HG03045 (cell line): ENCODE measurements around the gene RXRB.
"Not testable (repeated sequence)": the region's sequence is repeated elsewhere in the genome, so short reads cannot be mapped to it uniquely, and the experiment has no call there.

Source experiments
- ATAC-seq: cut with Tn5 transposase; IDR thresholded peaks from one replicate; pipeline ENCODE4 v1.9.1; 2021; ENCODE audit warnings: mild to moderate bottlenecking, moderate library complexity; ENCODE audit not compliant: unreplicated experiment

RXRB gene

DNA sequence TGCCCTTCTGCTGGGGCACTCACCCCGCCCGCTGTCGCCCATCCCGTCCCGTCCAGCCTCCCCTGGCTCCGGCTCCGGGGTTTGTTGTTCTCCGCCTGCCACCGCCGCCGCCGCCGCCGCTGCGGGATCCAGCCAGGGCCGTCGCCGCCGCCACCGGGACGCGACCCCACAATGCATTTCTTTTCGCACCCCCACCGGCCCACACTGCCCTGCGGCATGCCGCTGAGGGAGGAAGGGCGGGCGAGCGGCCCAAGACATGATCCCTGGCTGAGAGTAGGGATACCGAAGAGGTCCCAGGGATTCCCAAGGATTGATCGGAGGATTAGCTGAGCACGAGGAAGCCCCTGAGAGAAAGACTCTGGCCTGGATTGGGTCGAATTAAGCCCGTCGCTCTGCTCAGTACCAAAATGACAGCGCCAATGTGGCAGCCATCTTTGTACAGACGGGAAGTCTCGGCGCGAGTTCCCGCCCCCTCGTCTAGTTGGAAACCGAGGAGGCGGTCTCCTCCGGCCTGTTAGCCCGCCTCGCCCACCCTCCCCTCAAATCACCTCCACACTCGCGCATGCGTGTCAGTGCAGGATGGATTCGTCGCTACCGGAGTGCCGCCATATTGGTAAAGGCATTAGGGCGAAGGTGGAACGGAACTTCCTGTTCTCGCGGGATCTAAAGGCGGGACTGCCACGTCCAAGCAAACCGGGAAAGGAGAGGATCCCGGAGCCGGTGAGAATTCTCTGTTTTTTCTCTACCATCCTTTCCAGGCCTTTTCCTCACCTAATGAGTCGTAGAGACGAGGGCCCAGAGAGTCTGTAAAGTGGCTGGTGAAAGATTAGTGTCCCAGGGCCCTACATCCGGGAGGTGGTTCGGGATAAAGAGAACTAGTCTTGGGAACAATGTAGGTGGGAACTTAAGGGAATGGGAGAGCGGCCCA is at the start of gene RXRB, which contains the start of gene SLC39A7:
RXRB (minus strand) TSS at position 447 of the 928 bp plus-strand sequence; CDS start at position 258, 189 bp downstream.
SLC39A7 (plus strand) TSS at position 649 of the 928 bp plus-strand sequence. CDS start 379 bp downstream, outside the sequence.
- ATAC-seq: peak; percentile 50

DNA sequence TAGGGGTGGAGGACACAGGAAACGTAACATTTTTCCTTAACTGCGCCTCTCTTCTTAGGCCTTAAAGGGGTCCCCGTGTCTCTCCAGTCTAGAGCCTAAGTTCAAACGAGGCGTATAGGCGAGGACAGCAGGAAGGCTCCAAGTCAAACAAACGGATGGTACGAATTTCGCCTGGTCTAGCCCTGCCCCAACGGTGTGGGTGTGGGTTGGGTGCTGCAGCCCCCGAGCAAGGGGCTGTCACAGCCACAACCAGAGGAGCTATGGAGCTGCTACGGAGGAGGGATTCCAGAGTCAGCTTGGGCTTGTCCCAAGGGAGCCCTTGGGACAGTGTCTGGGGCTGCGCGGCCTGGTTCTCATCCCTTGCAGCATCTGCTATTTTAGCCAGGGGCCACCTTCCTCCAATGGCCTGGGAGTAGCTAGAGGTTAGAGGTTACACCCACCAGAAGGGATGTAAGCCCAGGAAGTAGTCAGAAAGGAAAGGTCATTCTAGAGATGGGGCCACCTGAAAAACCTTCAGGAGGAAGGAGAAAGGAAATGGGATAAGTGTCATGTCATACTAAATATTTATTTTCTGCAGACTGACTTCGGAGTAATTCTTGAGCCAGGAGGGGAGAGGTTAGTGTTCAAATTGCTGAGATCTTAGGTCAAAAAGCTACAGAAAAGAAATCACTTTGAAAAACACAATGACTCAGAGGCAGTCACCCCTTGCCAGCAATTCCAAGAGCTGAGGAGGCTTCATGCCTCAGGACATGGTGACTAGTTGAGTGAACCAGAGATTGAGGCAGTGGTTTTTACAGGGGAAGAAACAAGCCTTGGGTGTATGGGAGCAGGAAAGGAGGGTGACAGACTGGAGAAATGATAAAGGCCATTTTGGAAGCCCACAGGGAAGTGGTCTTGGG is 49.5 kb upstream of the RXRB start:
- ATAC-seq: no peak

DNA sequence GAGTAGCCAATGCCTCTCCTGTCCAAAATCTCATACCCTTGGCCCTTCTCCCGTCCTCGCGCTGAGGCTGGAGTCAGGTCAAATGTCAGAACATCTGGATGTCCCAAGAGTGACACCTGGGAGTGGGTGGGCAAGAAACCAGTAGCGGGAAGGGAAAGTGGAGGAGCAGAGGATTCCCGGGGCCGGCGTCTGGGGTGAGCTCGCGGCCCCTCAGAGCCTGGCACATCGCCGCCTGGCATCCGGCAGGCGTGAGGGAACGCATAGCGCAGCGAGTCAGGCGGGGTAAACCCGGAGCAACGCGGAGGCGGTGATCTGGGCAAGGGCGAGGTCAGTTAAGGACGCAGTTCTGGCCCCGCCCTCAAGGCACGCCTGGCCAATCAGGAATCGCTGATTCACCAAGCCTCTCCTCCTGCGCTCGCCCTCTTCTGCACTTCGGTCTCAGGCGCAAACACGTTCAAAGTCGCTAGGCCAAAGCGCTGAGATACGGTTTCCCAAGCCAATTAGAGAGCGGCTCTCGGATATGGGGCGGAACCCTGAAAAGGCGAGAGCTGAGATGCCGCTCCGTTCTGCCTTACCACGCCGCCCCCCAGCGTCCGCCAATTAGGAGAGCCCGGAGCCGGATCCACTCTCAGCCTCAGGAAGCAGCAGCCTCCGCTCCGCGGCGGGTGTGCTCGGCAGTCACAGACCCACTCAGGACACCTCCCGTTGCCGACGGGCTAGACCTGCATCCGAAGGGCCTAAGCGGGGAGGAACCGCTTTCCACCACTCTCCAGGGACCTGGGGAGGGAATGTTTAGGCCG is 48.7 kb upstream of the RXRB start:
- peak; percentile 90 for ATAC-seq

DNA sequence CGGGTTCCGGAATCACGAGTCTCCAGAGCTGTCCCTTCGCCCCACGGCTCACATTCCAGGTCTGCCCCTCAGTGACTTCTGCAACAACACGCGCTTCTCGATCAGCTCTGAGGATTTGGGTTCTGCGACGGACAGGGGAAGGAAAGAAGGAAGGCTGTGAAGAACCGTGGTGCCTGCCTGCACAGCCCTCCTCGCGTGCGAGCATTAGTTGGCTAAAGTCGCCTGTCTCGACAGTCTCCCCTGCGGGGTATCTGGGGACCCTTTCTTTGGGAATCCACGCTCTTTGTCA is 48.1 kb upstream of the RXRB start:
- ATAC-seq: peak; percentile 14

DNA sequence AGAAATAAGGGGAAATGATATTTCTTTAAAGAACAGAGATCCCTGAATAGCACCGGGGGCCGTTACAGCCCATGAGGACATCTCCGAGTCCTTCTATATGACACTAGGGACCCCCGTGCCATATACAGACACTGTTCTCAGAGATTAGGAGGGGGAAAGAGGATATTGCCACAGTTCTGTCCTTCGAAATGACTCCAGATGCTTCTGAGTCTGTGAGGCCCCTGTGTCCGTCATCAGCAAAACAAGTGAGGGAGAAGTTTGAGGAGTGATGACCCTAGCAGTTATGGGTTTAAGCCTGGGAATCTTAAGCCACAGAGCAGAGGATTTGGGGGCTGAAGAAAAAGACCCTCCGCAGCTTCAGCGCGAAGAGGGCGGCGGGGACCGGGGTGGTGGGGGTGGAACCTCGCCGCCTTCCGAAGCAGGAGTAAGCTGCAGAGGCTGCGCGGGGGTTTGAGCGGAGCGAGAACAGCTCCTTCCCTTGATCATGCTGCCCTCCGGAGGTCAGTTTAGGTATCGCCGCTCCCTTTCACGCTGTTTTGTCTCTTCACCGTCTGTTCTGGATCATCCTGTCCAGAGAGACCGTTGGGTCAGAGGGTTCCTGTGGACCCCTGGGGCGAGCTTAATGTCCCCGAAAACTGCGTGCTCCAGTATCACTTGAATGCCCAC is 47.6 kb upstream of the RXRB start:
- ATAC-seq: peak; percentile 39

DNA sequence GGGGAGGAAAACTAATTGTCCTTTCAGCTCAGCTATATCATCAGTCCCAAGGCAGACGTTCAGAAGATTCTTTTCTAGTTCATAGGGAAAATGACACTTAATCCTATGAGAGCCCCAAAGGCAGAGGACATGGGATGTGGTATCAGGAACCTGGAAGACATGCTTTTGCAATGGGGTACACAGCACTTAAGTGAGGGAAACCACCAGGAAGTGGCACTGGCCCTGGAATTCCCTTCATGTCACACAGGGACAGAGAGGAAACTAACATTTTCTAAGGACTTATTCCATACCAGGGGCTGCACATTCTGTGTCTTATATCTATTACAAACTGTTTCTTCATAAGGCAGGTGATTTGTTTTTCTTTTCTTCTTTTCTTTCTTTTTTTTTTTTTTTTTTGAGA is 43.0 kb upstream of the RXRB start:
- no peak for ATAC-seq

DNA sequence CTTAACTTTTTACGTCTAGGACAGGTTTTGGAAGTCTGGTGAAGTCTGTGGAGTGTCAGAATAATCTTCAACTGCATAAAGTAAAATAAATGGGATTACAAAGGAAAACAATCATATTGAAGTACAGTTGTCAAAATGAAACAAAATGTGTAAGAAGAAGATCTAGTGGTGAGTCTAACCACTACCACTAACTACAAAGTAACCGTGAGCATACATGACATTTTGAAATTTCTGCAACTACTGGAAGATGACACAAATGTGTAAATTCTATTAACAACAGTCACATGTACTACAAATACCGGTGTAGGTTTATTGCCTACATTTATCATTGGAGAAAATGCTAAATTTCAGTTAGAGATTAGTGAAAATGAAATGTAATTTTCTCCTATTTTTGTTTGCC is 41.5 kb upstream of the RXRB start:
- ATAC-seq: no peak

DNA sequence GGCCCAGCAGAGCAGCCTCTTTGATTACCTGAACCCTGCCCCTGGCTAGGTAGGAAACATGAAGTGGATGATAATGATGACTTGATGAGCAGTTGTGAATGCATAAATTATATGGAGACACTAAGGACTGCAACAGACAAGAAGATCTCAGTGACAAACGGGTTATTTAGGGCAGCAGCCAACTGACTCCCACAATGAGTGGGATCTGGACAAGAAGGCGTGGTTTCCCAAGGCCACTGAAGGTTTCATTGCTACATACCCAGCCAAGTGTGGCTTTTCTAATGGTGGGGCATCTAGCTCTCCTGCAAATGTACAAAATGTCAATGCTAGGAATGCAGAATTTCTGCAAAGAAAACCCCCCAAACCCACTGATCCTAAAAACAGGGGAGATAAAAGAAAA is 37.3 kb upstream of the RXRB start:
- ATAC-seq: no peak

DNA sequence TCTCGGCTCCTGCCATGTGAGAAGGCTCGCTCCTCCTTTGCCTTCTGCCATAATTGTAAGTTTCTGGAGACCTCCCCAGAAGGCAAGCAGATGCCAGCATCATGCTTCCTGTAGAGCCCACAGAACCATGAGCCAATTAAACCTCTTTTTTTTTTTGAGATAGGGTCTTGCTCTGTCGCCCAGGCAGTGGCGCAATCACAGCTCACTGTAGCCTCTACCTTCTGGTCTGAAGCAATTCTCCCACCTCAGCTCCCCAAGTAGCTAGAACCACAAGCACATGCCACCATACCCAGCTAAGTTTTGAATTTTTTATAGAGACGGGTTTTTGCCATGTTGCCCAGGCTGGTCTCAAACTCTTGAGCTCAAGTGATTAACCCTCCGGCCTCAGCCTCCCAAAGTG is 36.4 kb upstream of the RXRB start:
- ATAC-seq: no peak

DNA sequence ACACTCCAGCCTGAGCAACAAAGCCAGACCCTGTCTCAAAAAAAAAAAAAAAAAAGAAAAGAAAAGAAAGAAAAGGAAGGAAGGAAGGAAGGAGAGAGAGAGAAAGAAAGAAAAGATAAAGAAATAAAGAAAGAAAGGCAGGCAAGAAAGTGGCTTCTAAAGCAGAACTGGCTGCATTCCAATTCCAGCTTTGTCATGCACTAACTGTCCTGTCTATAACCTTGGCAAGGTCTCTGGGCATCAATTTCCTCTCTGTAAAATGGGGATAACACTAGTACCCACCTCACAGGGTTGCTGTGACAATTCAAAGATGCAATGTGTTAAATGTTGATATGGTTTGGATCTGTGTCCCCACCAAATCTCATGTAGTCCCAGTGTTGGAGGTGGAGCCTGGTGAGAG is 35.9 kb upstream of the RXRB start:
- ATAC-seq: no peak

DNA sequence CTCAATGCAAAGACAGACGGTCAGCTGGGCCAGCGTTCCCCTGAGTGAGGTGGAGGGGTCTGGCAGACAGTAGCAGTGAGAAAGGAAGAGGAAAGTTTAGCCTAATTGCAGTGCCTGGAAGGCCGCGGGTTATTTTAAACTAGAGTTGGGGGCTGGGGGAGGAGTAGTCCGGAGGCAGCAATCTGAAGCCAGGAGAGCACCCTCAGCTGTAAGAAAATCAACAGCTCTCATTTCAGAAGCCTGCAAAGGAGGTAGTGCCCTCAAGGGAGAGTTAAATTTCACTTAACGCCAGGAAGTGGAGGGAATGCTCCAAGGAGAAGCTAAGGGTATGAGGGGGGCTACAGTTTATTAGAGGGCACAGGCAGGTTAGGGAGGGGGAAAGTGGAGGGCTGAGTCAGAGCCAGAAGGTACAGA is 34.8 kb upstream of the RXRB start:
- no peak for ATAC-seq

DNA sequence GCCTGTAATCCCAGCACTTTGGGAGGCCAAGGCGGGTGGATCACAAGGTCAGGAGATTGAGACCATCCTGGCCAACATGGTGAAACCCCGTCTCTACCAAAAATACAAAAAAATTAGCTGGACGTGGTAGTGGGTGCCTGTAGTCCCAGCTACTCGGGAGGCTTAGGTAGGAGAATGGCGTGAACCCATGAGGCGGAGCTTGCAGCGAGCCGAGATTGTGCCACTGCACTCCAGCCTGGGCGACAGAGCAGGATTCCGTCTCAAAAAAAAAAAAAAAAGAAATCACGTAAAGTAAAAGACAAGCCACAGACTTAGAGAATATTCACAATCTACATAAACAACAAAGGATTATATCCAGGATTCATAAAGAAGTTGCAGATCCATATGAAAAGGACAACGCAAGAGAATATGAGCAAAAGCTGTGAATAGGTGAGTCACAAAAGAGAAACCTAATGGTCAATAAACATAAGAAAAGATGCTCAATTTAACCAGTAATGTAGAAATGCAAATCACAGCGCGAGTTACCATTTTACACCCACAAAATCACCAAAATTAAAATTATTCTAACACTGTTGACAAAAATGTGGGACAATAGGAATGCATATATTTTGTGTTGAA is 26.1 kb upstream of the RXRB start:
- ATAC-seq: not testable (repeated sequence)

DNA sequence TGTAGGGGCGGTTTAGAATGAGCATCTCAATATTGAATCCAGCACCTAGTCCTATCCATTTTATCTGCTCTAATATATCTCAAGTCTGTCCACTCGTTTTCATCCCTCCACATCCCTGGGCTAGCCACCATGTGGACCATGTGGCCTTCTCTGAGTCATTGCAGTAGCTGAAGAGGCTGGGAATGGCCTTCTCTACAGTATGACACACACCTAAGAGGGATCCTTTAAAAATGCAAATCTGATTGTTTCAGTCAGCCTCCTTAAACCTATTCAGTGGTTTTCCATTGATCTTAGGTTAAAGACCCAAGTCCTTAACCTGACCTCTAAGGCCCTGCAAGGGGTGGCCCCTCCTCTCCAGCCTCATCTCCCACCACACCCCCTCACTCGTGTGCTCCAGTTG is 17.2 kb upstream of the RXRB start:
- no peak for ATAC-seq

DNA sequence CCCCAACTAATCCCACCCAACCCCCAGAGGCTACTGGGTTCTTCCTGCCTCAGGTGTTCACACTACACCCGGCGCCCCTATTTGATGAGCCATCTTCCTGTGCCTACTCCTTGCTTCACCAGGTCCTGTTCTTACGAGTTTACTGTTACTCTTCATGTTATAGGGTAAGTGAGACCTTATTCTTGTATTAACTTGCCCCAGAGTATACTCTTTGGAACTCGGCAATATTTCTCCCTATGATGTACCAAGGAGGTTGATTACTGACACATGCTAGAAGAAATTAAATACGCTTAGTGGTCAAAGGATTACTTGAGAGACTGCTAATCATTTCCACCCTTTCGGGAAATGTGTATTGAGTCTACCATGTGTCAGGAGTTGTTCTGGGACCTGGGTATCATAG is 16.8 kb upstream of the RXRB start:
- ATAC-seq: no peak

DNA sequence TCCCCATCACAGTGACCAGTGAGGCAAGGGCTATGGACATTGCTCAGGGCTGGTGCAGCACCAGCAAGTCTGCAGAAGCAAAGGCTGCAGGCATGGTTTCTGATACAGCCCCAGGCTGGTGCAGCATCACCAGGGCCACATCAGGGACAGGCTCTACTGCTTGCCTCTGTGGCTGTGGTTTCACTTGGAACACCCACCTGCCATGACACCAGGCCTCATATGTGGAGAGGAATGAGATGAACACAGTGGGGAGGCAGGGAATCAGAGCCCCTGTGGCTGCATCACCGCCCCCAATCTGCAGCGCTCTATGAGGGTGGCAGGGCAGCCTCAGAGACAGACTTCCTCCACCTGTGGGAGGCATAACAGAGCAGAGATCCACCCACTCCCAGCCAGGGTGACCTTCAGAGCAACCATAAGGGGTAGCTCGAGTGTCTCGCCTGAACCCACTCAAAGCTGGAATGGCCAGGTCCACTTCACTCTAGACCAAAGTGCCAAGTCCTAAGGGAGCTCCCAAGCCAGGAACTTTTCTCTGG is 15.7 kb upstream of the RXRB start:
- no peak for ATAC-seq

DNA sequence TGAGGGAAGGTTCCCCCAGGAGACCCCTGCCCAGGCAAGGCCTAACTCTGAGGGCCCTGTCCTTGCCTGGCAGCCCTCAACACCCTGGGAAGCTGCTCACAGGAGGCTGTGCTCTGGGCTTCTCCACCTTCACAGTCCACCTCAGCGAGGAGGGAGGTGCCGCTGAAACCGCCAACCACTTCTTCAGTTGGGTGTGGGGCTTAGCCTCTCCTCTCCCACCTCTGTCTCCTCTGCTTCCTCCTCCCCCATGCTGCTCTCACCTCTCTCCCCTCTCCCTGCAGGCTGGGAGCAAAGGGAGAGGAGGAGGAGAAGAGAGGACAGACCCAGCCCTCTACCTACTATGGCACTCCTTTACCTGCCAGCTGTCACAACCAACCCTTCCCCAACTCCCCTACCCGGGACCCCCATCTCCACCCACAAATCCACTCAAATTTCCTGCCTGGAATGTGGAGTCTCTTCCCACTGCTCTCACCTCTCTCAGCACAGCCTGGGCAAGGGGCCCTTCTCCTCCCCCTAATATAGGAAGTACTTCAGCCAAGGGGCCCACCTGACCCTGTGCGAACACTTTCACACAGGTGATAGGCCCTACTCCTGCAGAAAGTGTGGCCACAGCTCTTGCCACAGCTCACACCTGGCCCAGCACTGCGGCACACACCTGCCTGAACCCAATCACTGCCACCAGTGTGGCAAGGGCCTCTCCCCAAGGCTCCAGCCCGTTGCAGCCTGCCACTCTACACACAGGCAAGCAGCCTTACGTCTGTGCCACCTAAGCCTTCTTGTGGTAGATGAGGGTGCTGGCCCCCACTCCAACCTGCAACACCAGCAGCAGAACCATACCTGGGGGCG is 15.0 kb upstream of the RXRB start:
- no peak for ATAC-seq

DNA sequence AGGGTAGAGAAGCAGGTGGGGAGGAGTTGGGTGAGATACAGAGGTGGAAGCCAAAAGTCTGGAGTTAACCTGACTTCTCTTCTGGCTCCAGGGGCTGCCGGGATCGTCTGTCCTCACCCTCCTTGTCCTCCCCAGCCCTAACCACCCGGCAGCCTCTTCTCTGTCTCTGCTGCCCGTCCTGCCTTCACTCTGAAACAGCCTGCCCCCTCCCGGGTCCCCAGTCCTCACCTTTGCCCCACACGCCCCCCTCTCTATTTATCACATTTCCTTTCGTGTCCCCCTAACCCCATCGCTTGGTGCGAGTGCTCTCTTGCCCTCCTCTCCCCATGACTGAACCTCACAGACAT is 13.5 kb upstream of the RXRB start:
- no peak for ATAC-seq

DNA sequence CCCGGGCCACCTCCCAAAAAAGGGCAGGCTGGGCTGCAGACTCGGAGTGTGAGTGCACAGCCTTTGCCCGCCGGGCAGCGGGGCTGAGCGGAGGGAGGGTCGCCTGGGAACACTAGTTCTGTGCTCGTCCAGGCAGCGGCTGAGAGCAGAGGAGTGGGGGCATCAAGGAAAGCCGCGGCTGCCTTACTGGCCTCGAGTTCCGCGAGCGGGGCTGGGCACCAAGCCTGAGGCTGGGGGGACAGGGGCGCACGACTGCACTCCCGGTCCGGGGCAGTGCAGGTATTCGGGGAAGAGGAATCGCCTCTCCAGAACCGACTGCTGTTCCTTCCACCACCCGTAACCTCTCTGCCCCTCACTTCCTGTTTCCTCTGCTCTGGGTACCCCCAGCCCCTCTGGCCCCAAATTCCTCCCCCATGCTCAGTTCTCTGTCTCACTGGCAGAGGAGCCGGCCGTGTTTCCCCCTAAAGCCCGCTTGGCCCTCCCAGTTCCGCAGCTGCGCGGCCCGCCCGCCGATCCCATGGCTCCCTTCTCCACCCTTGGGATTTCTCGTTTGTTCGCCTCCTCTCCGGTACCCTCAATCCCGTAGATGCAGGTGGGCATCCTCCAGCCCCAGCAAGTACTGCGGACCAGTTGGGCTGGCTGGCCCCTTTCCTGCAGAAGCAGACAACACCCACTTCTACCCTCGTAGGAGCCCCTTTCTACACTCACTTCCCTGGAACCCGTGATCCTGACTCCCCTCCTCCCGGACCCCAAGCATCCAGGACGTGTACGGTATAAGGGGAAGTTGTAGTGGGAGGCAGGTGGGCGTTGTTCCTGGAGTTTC is 12.9 kb upstream of the RXRB start:
- no peak for ATAC-seq
